GM12878 (cell line): ENCODE data around the gene SCN4A. TPM values are rescaled to one million over a fixed set of nuclear protein-coding genes. Genes with fewer than 3 reads are reported as not detected.

Experiments used
- ATAC-seq: fragments of 200-7000 bp; cut with Tn5 transposase; 3 replicates; pipeline ENCODE4 v1.9.1; 2020; ENCODE audit warnings: mild to moderate bottlenecking, moderate library complexity
- BruUV-seq: library from RNA; stranded (reverse); fragments of 400-500 nt; replicated peaks from 2 replicates; lab custom pipeline; 2021; lab: Mats Ljungman, UMichigan
- CTCF ChIA-PET: fragments of 300-600 bp; sonication (Branson Sonifier 250); formaldehyde crosslinking; extraction: SDS; loops from one replicate; lab custom pipeline; 2021; ENCODE audit warnings: inconsistent platforms; lab: Yijun Ruan, JAX
- POLR2A ChIA-PET: fragments of 350-600 bp; formaldehyde crosslinking; extraction: SDS; loops from one replicate; lab custom pipeline; 2021; ENCODE audit warnings: inconsistent platforms; lab: Charles Lee
- RAD21 ChIA-PET: fragments of 300-600 bp; sonication (Branson Sonifier 250); formaldehyde crosslinking; loops from one replicate; lab custom pipeline; 2023; ENCODE audit warnings: antibody characterized with exemption; ENCODE audit not compliant: unreplicated experiment; lab: Charles Lee
- SMC1A ChIA-PET: fragments of 300-600 bp; sonication (Branson Sonifier 250); formaldehyde crosslinking; loops from one replicate; lab custom pipeline; 2023; ENCODE audit not compliant: unreplicated experiment, uncharacterized antibody; lab: Charles Lee
- DNase-seq: peaks from one replicate; pipeline ENCODE4 v3.0.0-alpha.2; 2011; ENCODE audit warnings: low read depth, low spot score
- FAIRE-seq: peaks from 3 replicates; lab custom pipeline; 2011; peaks lifted over from hg19 to GRCh38; lab: Jason Lieb, UNC
- H2AFZ ChIP-seq: 2 replicates; pipeline ENCODE4 v1.6.0; 2011; ENCODE audit warnings: low read depth, low read length, control low read depth; ENCODE audit not compliant: control insufficient read depth
- H3K27ac ChIP-seq: 2 replicates; pipeline ENCODE4 v1.5.1; 2011; ENCODE audit warnings: control low read depth; ENCODE audit not compliant: control insufficient read depth, insufficient read depth
- H3K27me3 ChIP-seq, 2 experiments: replicated peaks in 1 of 2; 2 replicates each; pipeline versions ENCODE4 v1.6.0 to v1.6.1; 2011; ENCODE audit warnings: low read length in 1 of 2; ENCODE audit not compliant: control insufficient read depth in 2 of 2, insufficient read depth in 2 of 2
- H3K36me3 ChIP-seq, 2 experiments: 2 replicates each; pipeline ENCODE4 v1.5.1; 2011; ENCODE audit warnings: low read length in 1 of 2; ENCODE audit not compliant: control insufficient read depth in 2 of 2, insufficient read depth in 2 of 2
- H3K4me1 ChIP-seq: 2 replicates; pipeline ENCODE4 v1.6.1; 2011; ENCODE audit warnings: mild to moderate bottlenecking, low read length, moderate library complexity, mixed read lengths; ENCODE audit not compliant: control insufficient read depth, insufficient read depth
- H3K4me2 ChIP-seq: 2 replicates; pipeline ENCODE4 v1.6.0; 2011; ENCODE audit warnings: control low read depth; ENCODE audit not compliant: control insufficient read depth, insufficient read depth
- H3K4me3 ChIP-seq: fragments of 200-600 bp; sonication (generic); 2 replicates; pipeline ENCODE4 v1.5.1; 2016
- H3K79me2 ChIP-seq: 2 replicates; pipeline ENCODE4 v1.6.0; 2011; ENCODE audit warnings: low read length; ENCODE audit not compliant: control insufficient read depth, insufficient read depth
- H3K9ac ChIP-seq: 2 replicates; pipeline ENCODE4 v1.8.0; 2011; ENCODE audit warnings: low read length, control low read depth, mixed read lengths; ENCODE audit not compliant: control insufficient read depth, insufficient read depth
- H3K9me3 ChIP-seq: replicated peaks from 3 replicates; pipeline ENCODE4 v1.5.1; 2011; ENCODE audit warnings: mild to moderate bottlenecking, low read length; ENCODE audit not compliant: control insufficient read depth, insufficient read depth
- H4K20me1 ChIP-seq: 2 replicates; pipeline ENCODE4 v1.6.0; 2011; ENCODE audit not compliant: control insufficient read depth, insufficient read depth
- BCL11A ChIP-seq: IDR thresholded peaks from 2 replicates; pipeline ENCODE4 v1.6.1; 2011; ENCODE audit warnings: low read depth, low read length
- HDGF ChIP-seq: fragments of 450-650 bp; IDR thresholded peaks from 2 replicates; pipeline ENCODE4 v1.6.1; 2016; ENCODE audit warnings: antibody characterized with exemption
- MEF2A ChIP-seq: IDR thresholded peaks from 2 replicates; pipeline ENCODE4 v1.6.1; 2011; ENCODE audit warnings: low read depth, mild to moderate bottlenecking, low read length, moderate library complexity; ENCODE audit not compliant: insufficient read depth
- NKRF ChIP-seq: fragments of 450-650 bp; conservative IDR thresholded peaks from 2 replicates; pipeline ENCODE4 v1.6.1; 2017; ENCODE audit warnings: mild to moderate bottlenecking, moderate library complexity
- NR2C1 ChIP-seq: fragments of 450-650 bp; IDR thresholded peaks from 2 replicates; pipeline ENCODE4 v1.6.1; 2017; ENCODE audit warnings: antibody characterized with exemption, mild to moderate bottlenecking, moderate library complexity
- NR2F1 ChIP-seq: fragments of 450-650 bp; conservative IDR thresholded peaks from 2 replicates; pipeline ENCODE4 v1.6.1; 2017; ENCODE audit warnings: mild to moderate bottlenecking
- PAX8 ChIP-seq: fragments of 450-650 bp; IDR thresholded peaks from 2 replicates; pipeline ENCODE4 v1.6.1; 2017; ENCODE audit warnings: mild to moderate bottlenecking, moderate library complexity
- SREBF1 ChIP-seq: IDR thresholded peaks from 2 replicates; pipeline ENCODE4 v1.6.1; 2012; ENCODE audit warnings: mild to moderate bottlenecking, low read length
- ZNF592 ChIP-seq: fragments of 450-650 bp; IDR thresholded peaks from 2 replicates; pipeline ENCODE4 v1.6.1; 2017; ENCODE audit warnings: mild to moderate bottlenecking, moderate library complexity
- ZNF687 ChIP-seq: fragments of 450-650 bp; IDR thresholded peaks from 2 replicates; pipeline ENCODE4 v1.6.1; 2017; ENCODE audit warnings: mild to moderate bottlenecking, moderate library complexity
- WGBS: methylation state at CpG from one replicate; pipeline ENCODE4 v1.1.6; 2016; ENCODE audit warnings: low lambda C conversion rate; ENCODE audit not compliant: insufficient replicate concordance, insufficient coverage; ENCODE audit errors: missing lambda C conversion rate; 5-methylcytosine and 5-hydroxymethylcytosine counted together
- in situ Hi-C: fragments of 300-500 bp; cut with MboI; formaldehyde crosslinking; loops from 9 replicates; pipeline ENCODE4 v1.14.3; 2018; ENCODE audit warnings: mixed read lengths
- intact Hi-C: fragments of 100-400 bp; cut with micrococcal nuclease; formaldehyde crosslinking; loops from one replicate; pipeline ENCODE4 v1.14.2; 2022; ENCODE audit not compliant: unreplicated experiment
- polyA plus RNA-seq, 11 experiments: library from polyadenylated mRNA; depleted of rRNA in 4 of 11; unstranded in 6 of 11; stranded (reverse) in 5 of 11; fragments of >200 nt; fragmentation: Nextera tagmentation in 4 of 11; fragmentation: Illumina TruSeq in 1 of 11; extraction: Ambion mirVana in 4 of 11; extraction: Trizol in 1 of 11; gene quantifications; 1 replicate in 1 of 11; 2 replicates in 10 of 11; pipeline versions ENCODE4 v1.2.1 to v1.2.3, GENCODE V29; 2011 to 2016; ENCODE audit warnings: inconsistent platforms in 2 of 11, missing spikeins in 2 of 11, low read depth in 1 of 11
- total RNA-seq, 4 experiments: library from RNA; depleted of rRNA in 3 of 4; stranded (reverse); fragments of >200 nt in 3 of 4; fragmentation: Illumina TruSeq in 1 of 4; extraction: Trizol in 1 of 4; gene quantifications; 2 replicates each; pipeline versions ENCODE4 v1.2.1 to v1.2.3, GENCODE V29; 2013 to 2021

Gene SCN4A
- total and polyA plus RNA-seq, 10 of the 15 experiments (the other 5 are each of a cell fraction or from before 2014, with no cell fraction given), result under 0.01 to 0.15 (median 0.07) TPM; not detected in 4

GRCh38 chr17:63940584-63940983, 32.1 kb downstream of the SCN4A start (continued):
- TF ChIP-seq ZNF687 (no peak), HDGF (no peak), PAX8 (no peak), BCL11A (no peak), SREBF1 (no peak), NR2F1 (no peak), NR2C1 (no peak)
- TF ChIP-seq, all 136 proteins: peak for 0

GRCh38 chr17:63939884-63940283, 32.8 kb downstream of the SCN4A start:
- WGBS, result 47% methylated on average over 5 of the region's 6 CpGs
- Histone ChIP-seq H3K9me3 (no peaks in the 10 kb centered on the region; the same call in 2 of the 3 replicates), H3K4me3 (no peak overlapping the region), H2AFZ (no peak overlapping the region), H3K27ac (no peak overlapping the region), H3K4me1 (no peaks in the 10 kb centered on the region), H3K9ac (no peak overlapping the region), H3K27me3 (no peaks in the 10 kb centered on the region), H4K20me1 (no peaks in the 10 kb centered on the region), H3K36me3 (no peaks in the 10 kb centered on the region), H3K79me2 (no peaks in the 10 kb centered on the region), H3K4me2 (no peak overlapping the region)
- in situ Hi-C loops (no loop called here), intact Hi-C loops (no loop called here)
- POLR2A ChIA-PET, result interaction anchor here (0.6 kb wide), 1 partner anchor 284 kb away, joined by 5 read pairs; no protein-coding TSS in a partner anchor
- SMC1A ChIA-PET, result interaction anchor here (1.1 to 1.3 kb wide), 3 partner anchors 10 to 20 kb away, joined by 3 to 4 read pairs (median 4); no protein-coding TSS in a partner anchor
- ATAC-seq (no peak), DNase-seq (no peak), FAIRE-seq (no peak)
- no peak for TF ChIP-seq NKRF
- TF ChIP-seq MEF2A, result no peak
- no peak for TF ChIP-seq ZNF592
- CTCF ChIA-PET, result interaction anchor here (0.8 to 1.4 kb wide), 4 partner anchors 9 to 21 kb away, joined by 3 to 5 read pairs (median 3); partner anchors contain the start of gene GH1
- RAD21 ChIA-PET, result no interaction called here
- BruUV-seq, result no TSS peak
